ENCODE data around the gene SECISBP2L.

GRCh38 chr15:48981941-48982340 lies 64.3 kb downstream of the SECISBP2L start:
- no peak for TF ChIP-seq POLR2A (IDR thresholded peaks at IDR 0.05)
- no peak for TF ChIP-seq CTCF (IDR thresholded peaks at IDR 0.05)
- TF ChIP-seq POLR2AphosphoS5 (IDR thresholded peaks at IDR 0.05): no peak

All from prostate gland (tissue), 2 donors.